COLO829 (cell line): Measurements from ENCODE around the gene TBC1D7.
"Not testable (repeated sequence)": the region's sequence is repeated elsewhere in the genome, so short reads cannot be mapped to it uniquely, and the experiment has no call there.

Source experiments
- DNase-seq: peaks from one replicate; pipeline ENCODE4 v3.0.0; 2012; ENCODE audit warnings: low spot score

Gene TBC1D7

GRCh38 chr6:13355999-13356785, 27.9 kb upstream of the TBC1D7 start:
- no peak for DNase-seq

GRCh38 chr6:13355043-13355945, 27.0 kb upstream of the TBC1D7 start:
- DNase-seq = peak; percentile 28

- DNase-seq = no peak
Measured at GRCh38 chr6:13354331-13355042, 26.1 kb upstream of the TBC1D7 start.

GRCh38 chr6:13352165-13352564, 23.8 kb upstream of the TBC1D7 start:
- no peak for DNase-seq

- DNase-seq = no peak
Measured at GRCh38 chr6:13351271-13351670, 22.9 kb upstream of the TBC1D7 start.

GRCh38 chr6:13349811-13350506, 21.6 kb upstream of the TBC1D7 start:
- DNase-seq = no peak

- DNase-seq = no peak
Measured at GRCh38 chr6:13348334-13349113, 20.2 kb upstream of the TBC1D7 start.

GRCh38 chr6:13346245-13346644, 17.9 kb upstream of the TBC1D7 start:
- no peak for DNase-seq

GRCh38 chr6:13342414-13343019, 14.2 kb upstream of the TBC1D7 start:
- DNase-seq = no peak

GRCh38 chr6:13339863-13340630, 11.7 kb upstream of the TBC1D7 start:
- no peak for DNase-seq

- DNase-seq = no peak
Measured at GRCh38 chr6:13338038-13338437, 9.7 kb upstream of the TBC1D7 start.

GRCh38 chr6:13336553-13336952, 8.2 kb upstream of the TBC1D7 start:
- DNase-seq = peak; percentile 87

GRCh38 chr6:13334953-13335352, 6.6 kb upstream of the TBC1D7 start:
- DNase-seq = no peak

- DNase-seq = no peak
Measured at GRCh38 chr6:13332349-13332706, 4.0 kb upstream of the TBC1D7 start.

- peak; percentile 32 for DNase-seq
Measured at GRCh38 chr6:13331516-13332348, 3.4 kb upstream of the TBC1D7 start.

- no peak for DNase-seq
Measured at GRCh38 chr6:13328875-13329183, 492 bp upstream of the TBC1D7 start.

GRCh38 chr6:13327691-13328075, 654 bp downstream of the TBC1D7 start:
- no peak for DNase-seq

- not testable (repeated sequence) for DNase-seq
Measured at GRCh38 chr6:13326031-13326586, 2.2 kb downstream of the TBC1D7 start.
